Right kidney (tissue), 1 donor: ENCODE measurements around the gene SDK2.

Source experiments
- DNase-seq: peaks from one replicate; pipeline ENCODE4 v3.0.0-alpha.2; 2016

SDK2 gene

GRCh38 chr17:73533127-73533526 lies 111.1 kb downstream of the SDK2 start:
- DNase-seq: no peak

- DNase-seq: no peak
Measured at GRCh38 chr17:73532421-73532901, 111.8 kb downstream of the SDK2 start.

- no peak for DNase-seq
Measured at GRCh38 chr17:73531158-73531557, 113.1 kb downstream of the SDK2 start.

- no peak for DNase-seq
Measured at GRCh38 chr17:73528679-73529078, 115.6 kb downstream of the SDK2 start.

- DNase-seq: no peak
Measured at GRCh38 chr17:73526952-73527351, 117.3 kb downstream of the SDK2 start.

GRCh38 chr17:73524941-73525679 lies 119.1 kb downstream of the SDK2 start:
- no peak for DNase-seq

- no peak for DNase-seq
Measured at GRCh38 chr17:73522696-73523095, 121.5 kb downstream of the SDK2 start.

GRCh38 chr17:73522107-73522506 lies 122.1 kb downstream of the SDK2 start:
- no peak for DNase-seq

GRCh38 chr17:73521376-73521775 lies 122.9 kb downstream of the SDK2 start:
- DNase-seq: no peak

- no peak for DNase-seq
Measured at GRCh38 chr17:73520369-73520761, 123.9 kb downstream of the SDK2 start.

- no peak for DNase-seq
Measured at GRCh38 chr17:73519714-73520368, 124.4 kb downstream of the SDK2 start.

- no peak for DNase-seq
Measured at GRCh38 chr17:73519011-73519410, 125.2 kb downstream of the SDK2 start.

GRCh38 chr17:73516431-73516830 lies 127.8 kb downstream of the SDK2 start:
- no peak for DNase-seq

GRCh38 chr17:73514146-73514863 lies 129.9 kb downstream of the SDK2 start:
- DNase-seq: no peak

GRCh38 chr17:73513426-73513825 lies 130.8 kb downstream of the SDK2 start:
- no peak for DNase-seq

- DNase-seq: no peak
Measured at GRCh38 chr17:73511719-73512115, 132.5 kb downstream of the SDK2 start.

GRCh38 chr17:73510981-73511718 lies 133.1 kb downstream of the SDK2 start:
- DNase-seq: no peak

- no peak for DNase-seq
Measured at GRCh38 chr17:73508931-73509605, 135.2 kb downstream of the SDK2 start.

- no peak for DNase-seq
Measured at GRCh38 chr17:73508057-73508930, 136.0 kb downstream of the SDK2 start.

- no peak for DNase-seq
Measured at GRCh38 chr17:73506470-73507435, 137.5 kb downstream of the SDK2 start.
